CD4-positive, alpha-beta T cell (primary cell): ENCODE measurements around the gene AFF3. TPM values are rescaled to one million over a fixed set of nuclear protein-coding genes. Genes with fewer than 3 reads are reported as not detected.

Experiments
- ATAC-seq: fragments of 200-7000 bp; cut with Tn5 transposase; one replicate; pipeline ENCODE4 v1.10.0; 2022; ENCODE audit warnings: mild to moderate bottlenecking; ENCODE audit not compliant: poor library complexity
- CTCF ChIA-PET: fragments of 350-600 bp; sonication (Branson Sonifier 250); formaldehyde crosslinking; loops from one replicate; lab custom pipeline; 2021; ENCODE audit warnings: antibody characterized with exemption, inconsistent platforms; lab: Charles Lee
- POLR2A ChIA-PET: fragments of 350-600 bp; sonication (Branson Sonifier 250); formaldehyde crosslinking; loops from one replicate; lab custom pipeline; 2021; ENCODE audit warnings: antibody characterized with exemption, inconsistent platforms; lab: Charles Lee
- DNase-seq, 14 experiments: peaks; one replicate each; pipeline ENCODE4 v3.0.0-alpha.2; 2013 to 2020; ENCODE audit warnings: mixed read lengths in 2 of 14
- H3K27ac ChIP-seq, 2 donors: one replicate each; pipeline versions ENCODE4 v1.5.1 to v1.7.0; 2013; ENCODE audit warnings: low read length in 2 of 2, low read depth in 1 of 2, mild to moderate bottlenecking in 1 of 2
- H3K27me3 ChIP-seq, 2 experiments: 1 replicate in 1 of 2; 2 replicates in 1 of 2; pipeline versions ENCODE4 v1.6.1 to v1.7.0; 2013; ENCODE audit warnings: low read length in 2 of 2, control low read depth in 1 of 2, mild to moderate bottlenecking in 1 of 2, moderate library complexity in 1 of 2; ENCODE audit not compliant: insufficient read depth in 2 of 2, control insufficient read depth in 1 of 2
- H3K36me3 ChIP-seq: one replicate; pipeline ENCODE4 v1.6.1; 2013; ENCODE audit warnings: low read length, control low read depth; ENCODE audit not compliant: insufficient read depth
- H3K4me1 ChIP-seq: one replicate; pipeline ENCODE4 v1.6.1; 2013; ENCODE audit warnings: low read length, control low read depth; ENCODE audit not compliant: insufficient read depth
- H3K4me3 ChIP-seq: one replicate; pipeline ENCODE4 v1.5.1; 2013; ENCODE audit warnings: mild to moderate bottlenecking, low read length, moderate library complexity
- H3K9me3 ChIP-seq, 2 experiments: 1 replicate in 1 of 2; 2 replicates in 1 of 2; pipeline versions ENCODE4 v1.6.1 to v1.7.0; 2013; ENCODE audit warnings: low read length in 2 of 2, mild to moderate bottlenecking in 2 of 2, control low read depth in 1 of 2, moderate library complexity in 1 of 2; ENCODE audit not compliant: control insufficient read depth in 1 of 2, insufficient read depth in 1 of 2
- H3K27ac Mint-ChIP-seq: one replicate; pipeline ENCODE4 v1.8.0; 2020; ENCODE audit warnings: mixed read lengths
- H3K27me3 Mint-ChIP-seq: one replicate; pipeline ENCODE4 v1.8.0; 2021; ENCODE audit warnings: mixed read lengths
- H3K36me3 Mint-ChIP-seq: one replicate; pipeline ENCODE4 v1.8.0; 2021; ENCODE audit warnings: low read depth, mixed read lengths
- H3K4me1 Mint-ChIP-seq: one replicate; pipeline ENCODE4 v1.8.0; 2021; ENCODE audit warnings: low read depth, mixed read lengths
- H3K4me3 Mint-ChIP-seq: one replicate; pipeline ENCODE4 v1.8.0; 2020; ENCODE audit warnings: mild to moderate bottlenecking, mixed read lengths
- H3K9me3 Mint-ChIP-seq: one replicate; pipeline ENCODE4 v1.8.0; 2020; ENCODE audit warnings: mixed read lengths
- intact Hi-C, 2 experiments: fragments of 100-400 bp; cut with DNase I in 1 of 2; cut with micrococcal nuclease in 1 of 2; formaldehyde crosslinking; loops; one replicate each; pipeline versions ENCODE4 v1.15.1 to v1.9.0; 2023 to 2025; cut with DNase I, micrococcal nuclease
- total RNA-seq, 174 experiments: library from RNA in 2 of 174; stranded (reverse) in 2 of 174; gene quantifications; one replicate each; pipeline ENCODE4 v1.2.3 and lab custom pipeline; 2021 to 2026
- TF ChIP-seq, protein P1 (sequence below): fragments of 200-600 bp; IDR thresholded peaks from one replicate; pipeline ENCODE4 v1.8.0; 2022; ENCODE audit warnings: antibody characterized with exemption, mild to moderate bottlenecking

Gene AFF3
- total RNA-seq, 2 experiments from 2014 or later: 15.4 to 15.7 TPM

- H3K27ac ChIP-seq: no peak overlapping the region
- H3K4me1 Mint-ChIP-seq: no peaks in the 10 kb centered on the region
- no peaks in the 10 kb centered on the region for H3K9me3 ChIP-seq
- no peaks in the 10 kb centered on the region for H3K9me3 Mint-ChIP-seq
- no peak overlapping the region for H3K4me3 Mint-ChIP-seq
- TF ChIP-seq, protein P1, sequence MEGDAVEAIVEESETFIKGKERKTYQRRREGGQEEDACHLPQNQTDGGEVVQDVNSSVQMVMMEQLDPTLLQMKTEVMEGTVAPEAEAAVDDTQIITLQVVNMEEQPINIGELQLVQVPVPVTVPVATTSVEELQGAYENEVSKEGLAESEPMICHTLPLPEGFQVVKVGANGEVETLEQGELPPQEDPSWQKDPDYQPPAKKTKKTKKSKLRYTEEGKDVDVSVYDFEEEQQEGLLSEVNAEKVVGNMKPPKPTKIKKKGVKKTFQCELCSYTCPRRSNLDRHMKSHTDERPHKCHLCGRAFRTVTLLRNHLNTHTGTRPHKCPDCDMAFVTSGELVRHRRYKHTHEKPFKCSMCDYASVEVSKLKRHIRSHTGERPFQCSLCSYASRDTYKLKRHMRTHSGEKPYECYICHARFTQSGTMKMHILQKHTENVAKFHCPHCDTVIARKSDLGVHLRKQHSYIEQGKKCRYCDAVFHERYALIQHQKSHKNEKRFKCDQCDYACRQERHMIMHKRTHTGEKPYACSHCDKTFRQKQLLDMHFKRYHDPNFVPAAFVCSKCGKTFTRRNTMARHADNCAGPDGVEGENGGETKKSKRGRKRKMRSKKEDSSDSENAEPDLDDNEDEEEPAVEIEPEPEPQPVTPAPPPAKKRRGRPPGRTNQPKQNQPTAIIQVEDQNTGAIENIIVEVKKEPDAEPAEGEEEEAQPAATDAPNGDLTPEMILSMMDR: no peak
- no peak for DNase-seq
- POLR2A ChIA-PET: no interaction called here
- H3K27me3 ChIP-seq: no peaks in the 10 kb centered on the region
- no peak for ATAC-seq
- no peak overlapping the region for H3K4me3 ChIP-seq
- no peaks in the 10 kb centered on the region for H3K27me3 Mint-ChIP-seq
- no peak overlapping the region for H3K27ac Mint-ChIP-seq
- intact Hi-C loops: no loop called here
- no peaks in the 10 kb centered on the region for H3K4me1 ChIP-seq
- no peaks in the 10 kb centered on the region for H3K36me3 ChIP-seq
- CTCF ChIA-PET: no interaction called here
- no peaks in the 10 kb centered on the region for H3K36me3 Mint-ChIP-seq
Observed at GRCh38 chr2:100040906-100041305, 101.5 kb downstream of the AFF3 start.

DNA sequence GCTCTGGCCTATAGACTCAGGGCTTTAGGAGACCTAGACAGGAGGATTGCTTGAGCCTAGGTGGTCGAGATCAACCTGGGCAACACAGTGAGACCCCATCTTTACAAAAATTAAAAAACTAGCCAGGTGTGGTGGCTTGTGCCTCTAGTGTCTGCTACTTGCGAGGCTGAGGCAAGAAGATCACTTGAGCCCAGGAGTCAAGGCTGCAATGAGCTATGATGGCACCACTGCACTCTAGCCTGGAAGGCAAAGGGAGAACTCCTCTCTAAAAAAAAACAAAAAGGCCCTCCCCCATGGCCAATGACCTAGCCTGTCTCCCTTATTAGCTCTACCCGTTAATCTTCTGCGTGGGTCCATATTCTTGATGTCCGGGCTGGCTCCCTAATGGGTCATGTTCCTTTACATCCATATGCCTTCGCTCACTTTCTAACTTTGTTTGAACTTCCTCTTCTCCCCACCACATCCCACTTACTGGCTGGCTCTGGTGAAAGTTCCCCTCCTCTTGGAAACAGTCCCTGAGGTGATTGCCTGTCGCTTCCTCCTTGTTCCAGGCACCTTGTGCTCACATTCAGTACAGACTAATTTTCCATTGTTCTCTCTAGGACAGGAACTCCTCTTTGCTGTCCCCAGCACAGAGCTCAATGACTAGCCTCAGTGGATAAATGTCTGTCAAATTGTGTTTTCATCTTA, 103.0 kb downstream of the AFF3 start:
- H3K27ac ChIP-seq: no peak overlapping the region
- CTCF ChIA-PET: no interaction called here
- TF ChIP-seq, protein P1: no peak

GRCh38 chr2:100038011-100038410, 104.4 kb downstream of the AFF3 start:
- ChIA-PET CTCF (no interaction called here), POLR2A (no interaction called here)
- Histone ChIP-seq H3K4me3 (no peak overlapping the region), H3K9me3 (no peaks in the 10 kb centered on the region), H3K27me3 (no peaks in the 10 kb centered on the region), H3K4me1 (no peaks in the 10 kb centered on the region), H3K36me3 (no peaks in the 10 kb centered on the region), H3K27ac (no peak overlapping the region)
- no peaks in the 10 kb centered on the region for H3K36me3 Mint-ChIP-seq
- TF ChIP-seq, protein P1: no peak
- DNase-seq: no peak
- intact Hi-C loops: no loop called here
- H3K4me1 Mint-ChIP-seq: no peaks in the 10 kb centered on the region
- H3K27me3 Mint-ChIP-seq: no peaks in the 10 kb centered on the region
- H3K4me3 Mint-ChIP-seq: no peak overlapping the region
- no peaks in the 10 kb centered on the region for H3K9me3 Mint-ChIP-seq
- no peak for ATAC-seq
- H3K27ac Mint-ChIP-seq: no peak overlapping the region

More for the DNA sequence above, 103.0 kb downstream of the AFF3 start:
- ATAC-seq: no peak
- Histone ChIP-seq H3K4me3 (no peak overlapping the region), H3K9me3 (no peaks in the 10 kb centered on the region), H3K36me3 (no peaks in the 10 kb centered on the region), H3K4me1 (no peaks in the 10 kb centered on the region), H3K27me3 (no peaks in the 10 kb centered on the region)
- intact Hi-C loops: no loop called here
- Mint-ChIP-seq H3K27me3 (no peaks in the 10 kb centered on the region), H3K4me1 (no peaks in the 10 kb centered on the region), H3K9me3 (no peaks in the 10 kb centered on the region), H3K36me3 (no peaks in the 10 kb centered on the region), H3K27ac (no peak overlapping the region), H3K4me3 (no peak overlapping the region)
- peak in 1 of 14 experiments; percentile 11 for DNase-seq
- POLR2A ChIA-PET: no interaction called here
